CD14-positive monocyte (primary cell): ENCODE results near the gene PELI2. TPM values are rescaled to one million over a fixed set of nuclear protein-coding genes. Genes with fewer than 3 reads are reported as not detected.
"Not testable (repeated sequence)": the region's sequence is repeated elsewhere in the genome, so short reads cannot be mapped to it uniquely, and the experiment has no call there.

Source experiments
- DNase-seq, 3 donors: peaks; one replicate each; pipeline ENCODE4 v3.0.0-alpha.2; 2011 to 2022
- H2AFZ ChIP-seq: 2 replicates; pipeline ENCODE4 v1.6.0; 2012; ENCODE audit warnings: mild to moderate bottlenecking, low read depth, low read length, inconsistent platforms; ENCODE audit not compliant: insufficient read depth, poor library complexity, severe bottlenecking
- H3K27ac ChIP-seq, 2 donors: 1 replicate in 1 of 2; 2 replicates in 1 of 2; pipeline ENCODE4 v1.5.1; 2012 to 2013; ENCODE audit warnings: low read length in 2 of 2, control low read depth in 1 of 2, inconsistent platforms in 1 of 2, low read depth in 1 of 2, mild to moderate bottlenecking in 1 of 2
- H3K27me3 ChIP-seq, 2 donors: one replicate each; pipeline versions ENCODE4 v1.6.0 to v1.6.1; 2011 to 2013; ENCODE audit warnings: low read length in 2 of 2; ENCODE audit not compliant: control insufficient read depth in 2 of 2, insufficient read depth in 2 of 2
- H3K36me3 ChIP-seq, 2 donors: replicated peaks in 1 of 2; 1 replicate in 1 of 2; 2 replicates in 1 of 2; pipeline versions ENCODE4 v1.5.1 to v1.6.1; 2012 to 2013; ENCODE audit warnings: low read length in 2 of 2, control low read depth in 1 of 2, inconsistent platforms in 1 of 2, mild to moderate bottlenecking in 1 of 2; ENCODE audit not compliant: insufficient read depth in 2 of 2, control insufficient read depth in 1 of 2
- H3K4me1 ChIP-seq, 2 donors: 1 replicate in 1 of 2; 2 replicates in 1 of 2; pipeline versions ENCODE4 v1.5.1 to v1.6.1; 2012 to 2013; ENCODE audit warnings: low read length in 2 of 2, control low read depth in 1 of 2, inconsistent platforms in 1 of 2, mild to moderate bottlenecking in 1 of 2, moderate library complexity in 1 of 2; ENCODE audit not compliant: insufficient read depth in 2 of 2, control insufficient read depth in 1 of 2
- H3K4me2 ChIP-seq: replicated peaks from 2 replicates; pipeline ENCODE3; 2012; ENCODE audit warnings: low read length, moderate library complexity, mild to moderate bottlenecking; ENCODE audit not compliant: poor library complexity, severe bottlenecking; ENCODE audit errors: extremely low read depth
- H3K4me3 ChIP-seq, 3 experiments: fragments of 200-600 bp in 1 of 3; sonication (generic) in 1 of 3; replicated peaks in 1 of 3; 1 replicate in 2 of 3; 2 replicates in 1 of 3; pipeline ENCODE4 v1.5.1; 2011 to 2013; ENCODE audit warnings: low read length in 3 of 3, mild to moderate bottlenecking in 3 of 3, control low read depth in 2 of 3, low read depth in 2 of 3, inconsistent platforms in 1 of 3, moderate library complexity in 1 of 3
- H3K79me2 ChIP-seq: 2 replicates; pipeline ENCODE4 v1.6.0; 2012; ENCODE audit warnings: mild to moderate bottlenecking, control low read depth, inconsistent platforms, low read length, moderate library complexity; ENCODE audit not compliant: insufficient read depth
- H3K9ac ChIP-seq: 2 replicates; pipeline ENCODE4 v1.6.0; 2017; ENCODE audit warnings: low read length, mild to moderate bottlenecking; ENCODE audit not compliant: insufficient read depth, poor library complexity, severe bottlenecking
- H3K9me3 ChIP-seq, 2 donors: replicated peaks in 1 of 2; 1 replicate in 1 of 2; 2 replicates in 1 of 2; pipeline versions ENCODE4 v1.5.1 to v1.6.1; 2012 to 2013; ENCODE audit warnings: low read length in 2 of 2, control low read depth in 1 of 2; ENCODE audit not compliant: control insufficient read depth in 1 of 2, insufficient read depth in 1 of 2
- H4K20me1 ChIP-seq: 2 replicates; pipeline ENCODE4 v1.6.0; 2012; ENCODE audit warnings: mild to moderate bottlenecking, low read length, control low read depth, moderate library complexity; ENCODE audit not compliant: insufficient read depth
- H3K27ac Mint-ChIP-seq, 7 donors: one replicate each; pipeline ENCODE4 v1.8.0; 2020; ENCODE audit warnings: mild to moderate bottlenecking in 7 of 7, mixed read lengths in 7 of 7, moderate library complexity in 6 of 7, inconsistent platforms in 2 of 7
- H3K27me3 Mint-ChIP-seq, 3 donors: one replicate each; pipeline ENCODE4 v1.8.0; 2021 to 2022; ENCODE audit warnings: low read depth in 3 of 3, mild to moderate bottlenecking in 3 of 3, mixed read lengths in 3 of 3, moderate library complexity in 3 of 3, inconsistent platforms in 1 of 3
- H3K36me3 Mint-ChIP-seq, 2 donors: one replicate each; pipeline ENCODE4 v1.8.0; 2020; ENCODE audit warnings: mixed read lengths in 2 of 2, inconsistent platforms in 1 of 2, mild to moderate bottlenecking in 1 of 2
- H3K4me1 Mint-ChIP-seq: one replicate; pipeline ENCODE4 v1.8.0; 2020; ENCODE audit warnings: mild to moderate bottlenecking, mixed read lengths
- H3K4me3 Mint-ChIP-seq, 2 donors: one replicate each; pipeline ENCODE4 v1.8.0; 2020; ENCODE audit warnings: mild to moderate bottlenecking in 2 of 2, mixed read lengths in 2 of 2, moderate library complexity in 1 of 2
- H3K9me3 Mint-ChIP-seq, 7 donors: one replicate each; pipeline ENCODE4 v1.8.0; 2020 to 2022; ENCODE audit warnings: mixed read lengths in 7 of 7, mild to moderate bottlenecking in 6 of 7, moderate library complexity in 6 of 7, inconsistent platforms in 2 of 7
- WGBS: methylation state at CpG from one replicate; pipeline ENCODE4 v1.1.5; 2013; ENCODE audit warnings: missing lambda C conversion rate; ENCODE audit not compliant: insufficient coverage; 5-methylcytosine and 5-hydroxymethylcytosine counted together
- intact Hi-C, 2 donors: fragments of 100-400 bp; cut with micrococcal nuclease; formaldehyde crosslinking; loops; one replicate each; pipeline versions ENCODE4 v1.15.0 to v1.15.1; 2023
- polyA plus RNA-seq, 3 donors: library from polyadenylated mRNA; depleted of rRNA in 1 of 3; unstranded in 2 of 3; stranded (reverse) in 1 of 3; fragments of 300-500 nt in 2 of 3; fragments of >200 nt in 1 of 3; fragmentation: Illumina TruSeq in 2 of 3; gene quantifications; 1 replicate in 2 of 3; 2 replicates in 1 of 3; pipeline ENCODE4 v1.2.3, GENCODE V29; 2012 to 2021
- TF ChIP-seq, protein P1 (sequence below): fragments of 200-600 bp; IDR thresholded peaks from one replicate; pipeline ENCODE4 v1.8.0; 2022; ENCODE audit warnings: antibody characterized with exemption, mild to moderate bottlenecking

Gene PELI2
- polyA plus RNA-seq, 3 donors = 10.1 to 35.8 (median 12.5) TPM

DNA sequence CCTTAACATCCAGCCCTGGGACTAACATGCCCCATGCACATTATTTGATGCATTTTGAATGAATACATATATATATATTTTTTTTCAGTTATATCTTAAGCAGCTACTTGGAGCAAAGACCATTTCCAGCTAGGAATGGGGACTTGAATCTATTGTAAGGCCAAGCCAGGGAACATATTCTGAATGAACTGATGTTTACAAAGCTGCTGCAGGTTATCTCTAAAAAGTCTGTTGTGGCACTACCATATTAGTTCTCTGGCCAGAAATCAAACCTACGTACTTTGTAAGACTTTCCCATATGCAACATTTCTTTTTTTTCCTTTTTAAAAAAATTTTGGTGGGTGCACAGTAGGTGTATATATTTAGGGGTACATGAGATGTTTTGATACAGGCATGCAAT, 43.4 kb downstream of the PELI2 start:
- intact Hi-C loops = no loop called here
- DNase-seq = no peak
- Histone ChIP-seq H4K20me1 (peaks cover 100% of the 10 kb centered on the region), H3K9ac (no peak overlapping the region), H3K27me3 (no peaks in the 10 kb centered on the region), H3K36me3 (no peaks in the 10 kb centered on the region), H3K4me2 (no peak overlapping the region), H3K27ac (no peak overlapping the region), H3K4me1 (peaks cover 7 to 11% of the 10 kb centered on the region in 2 donors), H3K4me3 (no peak overlapping the region), H3K9me3 (no peaks in the 10 kb centered on the region), H3K79me2 (peaks cover 100% of the 10 kb centered on the region), H2AFZ (no peak overlapping the region)
- no CpG with 5 or more reads among the region's 1 CpG for WGBS
- peaks cover 3 to 5% of the 10 kb centered on the region in 2 donors for H3K36me3 Mint-ChIP-seq
- H3K9me3 Mint-ChIP-seq = peaks cover 7 to 33% (median 15%) of the 10 kb centered on the region in 7 donors
- H3K4me1 Mint-ChIP-seq = peaks cover 23% of the 10 kb centered on the region
- no peak overlapping the region for H3K4me3 Mint-ChIP-seq
- H3K27me3 Mint-ChIP-seq = peaks cover 0 to 1% (median 0%) of the 10 kb centered on the region in 3 donors
- no peak overlapping the region for H3K27ac Mint-ChIP-seq
- TF ChIP-seq, protein P1, sequence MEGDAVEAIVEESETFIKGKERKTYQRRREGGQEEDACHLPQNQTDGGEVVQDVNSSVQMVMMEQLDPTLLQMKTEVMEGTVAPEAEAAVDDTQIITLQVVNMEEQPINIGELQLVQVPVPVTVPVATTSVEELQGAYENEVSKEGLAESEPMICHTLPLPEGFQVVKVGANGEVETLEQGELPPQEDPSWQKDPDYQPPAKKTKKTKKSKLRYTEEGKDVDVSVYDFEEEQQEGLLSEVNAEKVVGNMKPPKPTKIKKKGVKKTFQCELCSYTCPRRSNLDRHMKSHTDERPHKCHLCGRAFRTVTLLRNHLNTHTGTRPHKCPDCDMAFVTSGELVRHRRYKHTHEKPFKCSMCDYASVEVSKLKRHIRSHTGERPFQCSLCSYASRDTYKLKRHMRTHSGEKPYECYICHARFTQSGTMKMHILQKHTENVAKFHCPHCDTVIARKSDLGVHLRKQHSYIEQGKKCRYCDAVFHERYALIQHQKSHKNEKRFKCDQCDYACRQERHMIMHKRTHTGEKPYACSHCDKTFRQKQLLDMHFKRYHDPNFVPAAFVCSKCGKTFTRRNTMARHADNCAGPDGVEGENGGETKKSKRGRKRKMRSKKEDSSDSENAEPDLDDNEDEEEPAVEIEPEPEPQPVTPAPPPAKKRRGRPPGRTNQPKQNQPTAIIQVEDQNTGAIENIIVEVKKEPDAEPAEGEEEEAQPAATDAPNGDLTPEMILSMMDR = no peak

DNA sequence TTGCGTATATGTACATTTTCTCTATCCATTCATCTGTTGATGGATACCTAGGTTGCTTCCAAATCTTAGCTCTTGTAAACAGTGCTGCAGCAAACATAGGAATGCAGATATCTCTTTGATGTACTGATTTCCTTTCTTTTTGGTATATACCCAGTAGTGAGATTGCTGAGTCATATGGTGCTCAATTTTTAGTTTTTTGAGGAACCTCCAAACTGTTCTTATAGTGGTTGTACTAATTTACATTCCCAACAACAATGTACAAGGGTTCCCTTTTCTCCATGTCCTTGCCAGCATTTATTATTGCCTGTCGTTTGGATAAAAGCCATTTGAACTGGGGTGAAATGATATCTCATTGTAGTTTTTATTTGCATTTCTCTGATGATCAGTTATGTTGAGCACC, 44.3 kb downstream of the PELI2 start:
- peaks cover 9 to 34% (median 16%) of the 10 kb centered on the region in 7 donors for H3K9me3 Mint-ChIP-seq
- no CpG with 5 or more reads among the region's 2 CpGs for WGBS
- H4K20me1 ChIP-seq = peaks cover 100% of the 10 kb centered on the region
- H3K36me3 ChIP-seq = no peaks in the 10 kb centered on the region
- peaks cover 7 to 11% of the 10 kb centered on the region in 2 donors for H3K4me1 ChIP-seq
- H3K27me3 ChIP-seq = no peaks in the 10 kb centered on the region
- intact Hi-C loops = no loop called here
- H3K4me3 ChIP-seq = no peak overlapping the region
- no peaks in the 10 kb centered on the region for H3K9me3 ChIP-seq
- DNase-seq = peak; percentile 19 to 32 (median 24)
- peaks cover 100% of the 10 kb centered on the region for H3K79me2 ChIP-seq
- no peak overlapping the region for H3K9ac ChIP-seq
- peaks cover 3 to 5% of the 10 kb centered on the region in 2 donors for H3K36me3 Mint-ChIP-seq
- no peak overlapping the region for H3K4me3 Mint-ChIP-seq
- no peak overlapping the region for H2AFZ ChIP-seq
- peak overlapping the region in 1 of 2 donors; percentile 3 for H3K27ac ChIP-seq
- H3K4me2 ChIP-seq = no peak overlapping the region
- TF ChIP-seq, protein P1 = no peak
- peak overlapping the region in 6 of 7 donors; percentile 9 to 34 (median 14) for H3K27ac Mint-ChIP-seq
- peaks cover 23% of the 10 kb centered on the region for H3K4me1 Mint-ChIP-seq
- peaks cover 0 to 1% (median 0%) of the 10 kb centered on the region in 3 donors for H3K27me3 Mint-ChIP-seq

DNA sequence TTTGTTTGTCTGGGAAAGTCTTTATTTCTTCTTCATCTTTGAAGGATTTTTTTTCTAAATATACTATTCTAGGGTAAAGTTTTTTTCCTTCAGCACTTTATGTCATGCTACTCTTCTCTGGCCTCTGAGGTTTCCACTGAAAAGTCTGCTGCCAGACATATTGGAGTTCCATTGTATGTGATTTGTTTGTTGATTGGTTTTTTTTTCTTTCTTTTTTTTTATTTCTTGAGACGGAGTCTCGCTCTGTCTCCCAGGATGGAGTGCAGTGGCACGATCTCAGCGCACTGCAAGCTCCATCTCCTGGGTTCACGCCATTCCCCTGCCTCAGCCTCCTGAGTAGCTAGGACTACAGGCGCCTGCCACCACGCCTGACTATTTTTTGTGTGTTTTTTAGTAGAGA, 48.4 kb downstream of the PELI2 start:
- H3K27ac ChIP-seq, intact Hi-C loops, H3K36me3 Mint-ChIP-seq, H3K9ac ChIP-seq, H2AFZ ChIP-seq, H3K27me3 ChIP-seq, H3K4me3 Mint-ChIP-seq, H3K9me3 ChIP-seq, H3K27me3 Mint-ChIP-seq, H3K4me2 ChIP-seq, H3K27ac Mint-ChIP-seq, DNase-seq, H3K4me3 ChIP-seq, H3K36me3 ChIP-seq: not testable (repeated sequence)
- Histone ChIP-seq H4K20me1 (peaks cover 100% of the 10 kb centered on the region), H3K79me2 (peaks cover 100% of the 10 kb centered on the region), H3K4me1 (peaks cover 7 to 11% of the 10 kb centered on the region in 2 donors)
- WGBS = 100% methylated on average over 3 of the region's 7 CpGs
- Mint-ChIP-seq H3K4me1 (peaks cover 22% of the 10 kb centered on the region), H3K9me3 (peaks cover 6 to 30% (median 16%) of the 10 kb centered on the region in 7 donors)
